ENCODE results near the gene ATP8A2. TPM values are rescaled to one million over a fixed set of nuclear protein-coding genes. Genes with fewer than 3 reads are reported as not detected.
A peak's percentile ranks its signal among the peaks of the same experiment; 100 is the strongest.

ATP8A2 gene
- total RNA-seq, 2 donors from 2014 or later: 1.6 to 2.9 TPM

- H3K27ac Mint-ChIP-seq: no peak overlapping the region
- 60 to 67% methylated on average over 1 to 3 of the region's 5 CpGs for WGBS, 2 experiments (ENCODE audit: insufficient coverage in 1 of 2, insufficient read length in 1 of 2)
- no peaks in the 10 kb centered on the region for H3K9me3 ChIP-seq (ENCODE audit: control insufficient read depth, low read length)
- H3K9ac ChIP-seq (ENCODE audit: extremely low read depth, low read length, poor library complexity, severe bottlenecking): no peak overlapping the region
- H3K27ac ChIP-seq (ENCODE audit: low read depth, low read length): no peak overlapping the region
- no peak for DNase-seq
- no peak overlapping the region for H3K4me3 Mint-ChIP-seq
- TF ChIP-seq CTCF (conservative IDR thresholded peaks at IDR 0.05): no peak
- no peaks in the 10 kb centered on the region for H3K36me3 Mint-ChIP-seq (ENCODE audit: low read depth)
- H3K36me3 ChIP-seq (ENCODE audit: control insufficient read depth, insufficient read depth, low read length): no peaks in the 10 kb centered on the region
- H3K4me3 ChIP-seq (ENCODE audit: low read length): no peak overlapping the region
- H3K4me1 ChIP-seq (ENCODE audit: control insufficient read depth, insufficient read depth, low read length): peaks cover 8% of the 10 kb centered on the region
- H3K9me3 Mint-ChIP-seq: no peaks in the 10 kb centered on the region
- peaks cover 27% of the 10 kb centered on the region for H3K4me1 Mint-ChIP-seq
- H3K27me3 ChIP-seq (ENCODE audit: control insufficient read depth, insufficient read depth, low read length, poor library complexity, severe bottlenecking): no peaks in the 10 kb centered on the region
- no peaks in the 10 kb centered on the region for H3K27me3 Mint-ChIP-seq (ENCODE audit: insufficient read depth)
These were observed 213.2 kb downstream of the ATP8A2 start for GRCh38 chr13:25585000-25585399.

GRCh38 chr13:25587326-25587980 is 215.7 kb downstream of the ATP8A2 start:
- H3K27ac Mint-ChIP-seq: no peak overlapping the region
- no peaks in the 10 kb centered on the region for H3K27me3 ChIP-seq (ENCODE audit: control insufficient read depth, insufficient read depth, low read length, poor library complexity, severe bottlenecking)
- no peaks in the 10 kb centered on the region for H3K36me3 Mint-ChIP-seq (ENCODE audit: low read depth)
- H3K36me3 ChIP-seq (ENCODE audit: control insufficient read depth, insufficient read depth, low read length): no peaks in the 10 kb centered on the region
- no peak overlapping the region for H3K27ac ChIP-seq (ENCODE audit: low read depth, low read length)
- H3K4me3 Mint-ChIP-seq: no peak overlapping the region
- no peak overlapping the region for H3K4me3 ChIP-seq (ENCODE audit: low read length)
- no peaks in the 10 kb centered on the region for H3K9me3 Mint-ChIP-seq
- WGBS, 2 experiments (ENCODE audit: insufficient coverage in 1 of 2, insufficient read length in 1 of 2): 94% methylated on average over 1 of the region's 1 CpG; no CpG with 5 or more reads in 1 of the 2 experiments
- no peaks in the 10 kb centered on the region for H3K27me3 Mint-ChIP-seq (ENCODE audit: insufficient read depth)
- DNase-seq: no peak
- no peak overlapping the region for H3K9ac ChIP-seq (ENCODE audit: extremely low read depth, low read length, poor library complexity, severe bottlenecking)
- H3K4me1 ChIP-seq (ENCODE audit: control insufficient read depth, insufficient read depth, low read length): no peaks in the 10 kb centered on the region
- peaks cover 22% of the 10 kb centered on the region for H3K4me1 Mint-ChIP-seq
- H3K9me3 ChIP-seq (ENCODE audit: control insufficient read depth, low read length): no peaks in the 10 kb centered on the region
- no peak for TF ChIP-seq CTCF (conservative IDR thresholded peaks at IDR 0.05)

GRCh38 chr13:25588336-25589060 is 216.7 kb downstream of the ATP8A2 start:
- TF ChIP-seq CTCF (conservative IDR thresholded peaks at IDR 0.05): peak; percentile 34
- H3K9ac ChIP-seq (ENCODE audit: extremely low read depth, low read length, poor library complexity, severe bottlenecking): no peak overlapping the region
- H3K27ac ChIP-seq (ENCODE audit: low read depth, low read length): no peak overlapping the region
- H3K4me3 Mint-ChIP-seq: no peak overlapping the region
- peaks cover 22% of the 10 kb centered on the region for H3K4me1 Mint-ChIP-seq
- H3K36me3 ChIP-seq (ENCODE audit: control insufficient read depth, insufficient read depth, low read length): no peaks in the 10 kb centered on the region
- DNase-seq: no peak
- H3K9me3 Mint-ChIP-seq: no peaks in the 10 kb centered on the region
- H3K9me3 ChIP-seq (ENCODE audit: control insufficient read depth, low read length): no peaks in the 10 kb centered on the region
- no peaks in the 10 kb centered on the region for H3K4me1 ChIP-seq (ENCODE audit: control insufficient read depth, insufficient read depth, low read length)
- no peaks in the 10 kb centered on the region for H3K27me3 Mint-ChIP-seq (ENCODE audit: insufficient read depth)
- WGBS, 2 experiments (ENCODE audit: insufficient coverage in 1 of 2, insufficient read length in 1 of 2): 83 to 87% methylated on average over 5 to 11 of the region's 12 CpGs
- H3K27me3 ChIP-seq (ENCODE audit: control insufficient read depth, insufficient read depth, low read length, poor library complexity, severe bottlenecking): no peaks in the 10 kb centered on the region
- H3K36me3 Mint-ChIP-seq (ENCODE audit: low read depth): no peaks in the 10 kb centered on the region
- H3K4me3 ChIP-seq (ENCODE audit: low read length): no peak overlapping the region
- no peak overlapping the region for H3K27ac Mint-ChIP-seq

Measured in endodermal cell (in vitro differentiated cells).